Measurements from ENCODE around the gene METRN. TPM values are rescaled to one million over a fixed set of nuclear protein-coding genes. Genes with fewer than 3 reads are reported as not detected.

METRN gene
- total and polyA plus RNA-seq, 2 donors (not counting 1 experiment from before 2014, with no cell fraction given) = 6.9 to 10.4 TPM

DNA sequence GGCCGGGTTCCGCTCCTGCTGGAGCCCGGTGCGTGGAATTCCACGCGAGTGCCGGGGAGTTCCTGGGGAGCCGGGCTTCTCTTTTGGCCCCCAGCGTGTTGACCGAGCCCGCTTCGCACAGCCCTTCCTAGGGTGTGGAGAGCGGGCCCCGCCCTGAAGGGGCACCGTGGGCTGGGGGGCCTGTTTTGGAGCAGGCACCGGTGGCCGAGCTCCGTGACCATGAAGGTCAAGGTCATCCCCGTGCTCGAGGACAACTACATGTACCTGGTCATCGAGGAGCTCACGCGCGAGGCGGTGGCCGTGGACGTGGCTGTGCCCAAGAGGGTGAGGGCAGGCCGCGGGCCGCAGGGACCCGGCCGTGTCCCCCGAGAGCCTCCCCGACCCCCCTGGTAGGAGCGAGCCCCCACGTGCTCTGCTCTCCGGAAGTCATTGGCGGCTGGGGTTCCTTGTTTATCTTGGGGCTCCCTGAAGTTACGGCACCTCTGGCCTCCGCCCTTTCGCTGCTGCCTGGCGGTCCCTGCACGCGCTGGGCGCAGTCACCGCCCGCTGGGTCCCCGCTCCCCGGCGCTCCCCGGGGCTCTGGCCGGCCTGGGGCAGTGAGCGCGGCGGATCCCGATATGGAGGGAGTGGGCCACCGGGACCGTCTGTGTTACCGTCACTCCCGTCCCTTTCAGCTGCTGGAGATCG is 12.5 kb downstream of the METRN start:
- ChIA-PET CTCF (interaction anchor here (0.8 to 1.8 kb wide), 6 partner anchors 9 to 57 kb away, joined by 3 to 5 read pairs (median 4); partner anchors contain the start of gene CIAO3), POLR2A (interaction anchor here (1.2 to 1.5 kb wide), 3 partner anchors 8 to 13 kb away, joined by 8 to 11 read pairs (median 11); partner anchors contain the start of gene CIAO3)
- peaks cover 14% of the 10 kb centered on the region for H4K20me1 ChIP-seq (ENCODE audit: control insufficient read depth, insufficient read depth, low read length, poor library complexity, severe bottlenecking)
- H3K79me2 ChIP-seq (ENCODE audit: control insufficient read depth, insufficient read depth, low read length) = no peaks in the 10 kb centered on the region
- Mint-ChIP-seq H3K27me3 (no peaks in the 10 kb centered on the region), H3K4me1 (peaks cover 19% of the 10 kb centered on the region), H3K9me3 (ENCODE audit: insufficient read depth) (no peaks in the 10 kb centered on the region), H3K4me3 (peak overlapping the region; percentile 69), H3K27ac (no peak overlapping the region)
- H3K9ac ChIP-seq (ENCODE audit: low read length) = peak overlapping the region; percentile 86
- under 1% methylated on average over 61 of the region's 61 CpGs for WGBS (ENCODE audit: insufficient coverage)
- H3K27me3 ChIP-seq (replicated peaks in 1 of 4; ENCODE audit: control extremely low read depth in 1 of 4, control insufficient read depth in 3 of 4, insufficient read depth in 4 of 4, low read length in 3 of 4) = no peaks in the 10 kb centered on the region
- peak overlapping the region; percentile 62 for H2AFZ ChIP-seq (ENCODE audit: insufficient read depth, low read depth, low read length, poor library complexity, severe bottlenecking)
- H3K4me1 ChIP-seq (ENCODE audit: control insufficient read depth in 2 of 2, insufficient read depth in 2 of 2, low read length in 2 of 2) = peaks cover 10 to 28% of the 10 kb centered on the region in 2 donors
- H3K36me3 ChIP-seq (replicated peaks in 1 of 2; ENCODE audit: control extremely low read depth in 1 of 2, control insufficient read depth in 1 of 2, extremely low read depth in 1 of 2, insufficient read depth in 2 of 2, low read length in 1 of 2) = peaks cover 0 to 13% of the 10 kb centered on the region in 2 experiments
- no peaks in the 10 kb centered on the region for H3K9me3 ChIP-seq (ENCODE audit: control extremely low read depth in 1 of 3, control insufficient read depth in 2 of 3, insufficient read depth in 1 of 3, low read length in 2 of 3)
- peak overlapping the region; percentile 42 to 81 (median 70) for H3K4me3 ChIP-seq (ENCODE audit: control extremely low read depth in 1 of 5, extremely low read depth in 1 of 5, insufficient read depth in 1 of 5, low read depth in 2 of 5, low read length in 4 of 5)
- peak overlapping the region; percentile 73 to 87 for H3K27ac ChIP-seq (ENCODE audit: low read length in 2 of 2)
- intact Hi-C loops (cut with micrococcal nuclease) = loop anchor here (1.0 to 5.0 kb wide), 2 partner anchors 61 to 885 kb away; partner anchors contain the start of genes CHTF18, CRAMP1, IFT140 and RPUSD1
- peak; percentile 21 for ATAC-seq (ENCODE audit: low read depth)
- TF ChIP-seq, protein P1, sequence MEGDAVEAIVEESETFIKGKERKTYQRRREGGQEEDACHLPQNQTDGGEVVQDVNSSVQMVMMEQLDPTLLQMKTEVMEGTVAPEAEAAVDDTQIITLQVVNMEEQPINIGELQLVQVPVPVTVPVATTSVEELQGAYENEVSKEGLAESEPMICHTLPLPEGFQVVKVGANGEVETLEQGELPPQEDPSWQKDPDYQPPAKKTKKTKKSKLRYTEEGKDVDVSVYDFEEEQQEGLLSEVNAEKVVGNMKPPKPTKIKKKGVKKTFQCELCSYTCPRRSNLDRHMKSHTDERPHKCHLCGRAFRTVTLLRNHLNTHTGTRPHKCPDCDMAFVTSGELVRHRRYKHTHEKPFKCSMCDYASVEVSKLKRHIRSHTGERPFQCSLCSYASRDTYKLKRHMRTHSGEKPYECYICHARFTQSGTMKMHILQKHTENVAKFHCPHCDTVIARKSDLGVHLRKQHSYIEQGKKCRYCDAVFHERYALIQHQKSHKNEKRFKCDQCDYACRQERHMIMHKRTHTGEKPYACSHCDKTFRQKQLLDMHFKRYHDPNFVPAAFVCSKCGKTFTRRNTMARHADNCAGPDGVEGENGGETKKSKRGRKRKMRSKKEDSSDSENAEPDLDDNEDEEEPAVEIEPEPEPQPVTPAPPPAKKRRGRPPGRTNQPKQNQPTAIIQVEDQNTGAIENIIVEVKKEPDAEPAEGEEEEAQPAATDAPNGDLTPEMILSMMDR (IDR thresholded peaks at IDR 0.05) = no peak
- TF ChIP-seq EZH2 (IDR thresholded peaks at IDR 0.05; ENCODE audit: borderline replicate concordance, insufficient read depth, low read depth, low read length, poor library complexity, severe bottlenecking) = no peak
- H3K4me2 ChIP-seq (replicated peaks; ENCODE audit: low read depth, low read length, poor library complexity, severe bottlenecking) = peak overlapping the region; percentile 97
- peak; percentile 69 for DNase-seq
